ENCODE measurements around the gene CCBE1. TPM values are rescaled to one million over a fixed set of nuclear protein-coding genes. Genes with fewer than 3 reads are reported as not detected.

Gene CCBE1
- total and polyA plus RNA-seq, 9 of the 15 experiments (the other 6 are each of a cell fraction or from before 2014, with no cell fraction given), result 0.20 TPM; not detected in 8

DNA sequence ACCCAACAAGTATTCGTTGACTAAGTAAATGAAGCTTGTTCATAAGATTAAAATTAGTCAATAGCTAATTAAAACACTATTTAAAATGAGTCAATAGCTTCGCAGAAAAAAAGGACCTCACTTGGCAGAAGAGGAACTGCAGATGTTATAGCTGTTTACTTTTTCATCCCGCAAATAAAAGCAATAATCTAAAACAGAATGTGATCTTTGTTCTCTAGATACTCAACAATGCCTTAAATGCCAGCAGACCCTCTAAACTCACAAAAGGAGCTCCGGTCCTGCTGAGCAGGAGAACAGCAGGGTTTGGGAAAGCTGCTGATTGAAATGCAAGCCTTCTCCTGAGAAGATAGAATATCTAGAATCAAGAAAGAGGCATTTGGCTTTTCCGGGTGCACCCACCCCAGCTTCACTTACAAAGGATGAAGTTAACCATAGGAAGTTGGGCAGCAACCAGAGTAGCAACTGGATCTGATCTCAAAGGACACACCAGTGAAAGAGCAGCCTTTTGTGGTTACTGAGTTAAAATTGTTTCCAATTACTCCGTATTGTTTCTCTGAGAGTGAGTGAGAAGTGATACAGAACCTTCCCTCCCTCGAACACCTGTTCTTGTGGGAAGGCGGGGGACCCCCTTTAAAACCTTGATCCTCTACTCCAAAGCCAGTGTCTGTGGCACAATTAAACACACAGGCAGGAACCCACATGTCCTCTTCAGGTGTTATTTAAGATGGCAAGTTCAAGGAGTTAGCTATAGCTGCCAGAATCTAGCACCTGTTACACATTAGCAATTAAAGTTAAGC, 6.8 kb downstream of the CCBE1 start:
- H3K4me2 ChIP-seq (ENCODE audit: insufficient read depth, low read length), result no peak overlapping the region
- WGBS (ENCODE audit: insufficient coverage, low coverage, missing lambda C conversion rate), result 0% methylated on average over 8 of the region's 8 CpGs
- ChIA-PET CTCF (ENCODE audit: low intra/inter-chr PET ratio) (no interaction called here), POLR2A (interaction anchor here (1.3 kb wide), 1 partner anchor 13 kb away, joined by 3 read pairs; no protein-coding TSS in a partner anchor)
- H4K20me1 ChIP-seq (replicated peaks; ENCODE audit: control insufficient read depth, insufficient read depth, low read length), result no peaks in the 10 kb centered on the region
- H3K9ac ChIP-seq (ENCODE audit: insufficient read depth in 1 of 2, low read depth in 2 of 2, low read length in 2 of 2), result no peak overlapping the region
- H3K9me1 ChIP-seq (ENCODE audit: control insufficient read depth, insufficient read depth, low read length), result no peaks in the 10 kb centered on the region
- no peak overlapping the region for H3K4me3 ChIP-seq
- H3K4me1 ChIP-seq (replicated peaks in 1 of 2; ENCODE audit: control insufficient read depth in 2 of 2, insufficient read depth in 2 of 2, low read length in 2 of 2), result no peaks in the 10 kb centered on the region
- in situ Hi-C loops (cut with MboI), result no loop called here
- ATAC-seq, result no peak
- H3K36me3 ChIP-seq (ENCODE audit: control insufficient read depth, insufficient read depth, low read length), result no peaks in the 10 kb centered on the region
- FAIRE-seq, result no peak
- no TSS peak for BruUV-seq (replicated peaks)
- no peak for DNase-seq (ENCODE audit: extremely low read depth in 1 of 4, low spot score in 3 of 4)
- intact Hi-C loops (cut with micrococcal nuclease), result no loop called here
- H3K27ac ChIP-seq (ENCODE audit: extremely low read depth, low read depth, low read length), result no peak overlapping the region
- TF ChIP-seq E2F8 (IDR thresholded peaks at IDR 0.05; ENCODE audit: low read depth, partially characterized antibody), result no peak
- no peaks in the 10 kb centered on the region for H3K79me2 ChIP-seq (ENCODE audit: control insufficient read depth, insufficient read depth, low read length)
- no peak overlapping the region for H2AFZ ChIP-seq (ENCODE audit: low read depth, low read length)
- H3K9me3 ChIP-seq (replicated peaks; ENCODE audit: control insufficient read depth, insufficient read depth, low read depth, low read length), result no peaks in the 10 kb centered on the region
- peaks cover 0 to 5% of the 10 kb centered on the region in 2 experiments; a peak in 1 of 5 replicates for H3K27me3 ChIP-seq (ENCODE audit: control insufficient read depth in 2 of 2, insufficient read depth in 2 of 2, low read length in 2 of 2)
